Memory B cell (primary cell): ENCODE measurements around the gene GSPT1.
A peak's percentile ranks its signal among the peaks of the same experiment; 100 is the strongest.
"Not testable (repeated sequence)": the region's sequence is repeated elsewhere in the genome, so short reads cannot be mapped to it uniquely, and the experiment has no call there.

Source experiments
- ATAC-seq: fragments of 150-1000 bp; cut with Tn5 transposase; 2 replicates; pipeline ENCODE4 v1.10.0; 2021; ENCODE audit warnings: low read depth, mild to moderate bottlenecking, moderate library complexity
- DNase-seq, 2 donors: peaks; one replicate each; pipeline ENCODE4 v3.0.0; 2022; ENCODE audit warnings: low spot score in 2 of 2
- H3K27ac Mint-ChIP-seq: one replicate; pipeline ENCODE4 v1.8.0; 2022; ENCODE audit warnings: mild to moderate bottlenecking, moderate library complexity, mixed read lengths
- H3K27me3 Mint-ChIP-seq: one replicate; pipeline ENCODE4 v1.8.0; 2022; ENCODE audit warnings: mixed read lengths
- H3K36me3 Mint-ChIP-seq: one replicate; pipeline ENCODE4 v1.8.0; 2022; ENCODE audit warnings: mild to moderate bottlenecking, mixed read lengths
- H3K4me1 Mint-ChIP-seq: one replicate; pipeline ENCODE4 v1.8.0; 2022; ENCODE audit warnings: mixed read lengths
- H3K4me3 Mint-ChIP-seq: one replicate; pipeline ENCODE4 v1.8.0; 2022; ENCODE audit warnings: mild to moderate bottlenecking, moderate library complexity, mixed read lengths
- H3K9me3 Mint-ChIP-seq: one replicate; pipeline ENCODE4 v1.8.0; 2022; ENCODE audit warnings: mixed read lengths

GSPT1 gene

DNA sequence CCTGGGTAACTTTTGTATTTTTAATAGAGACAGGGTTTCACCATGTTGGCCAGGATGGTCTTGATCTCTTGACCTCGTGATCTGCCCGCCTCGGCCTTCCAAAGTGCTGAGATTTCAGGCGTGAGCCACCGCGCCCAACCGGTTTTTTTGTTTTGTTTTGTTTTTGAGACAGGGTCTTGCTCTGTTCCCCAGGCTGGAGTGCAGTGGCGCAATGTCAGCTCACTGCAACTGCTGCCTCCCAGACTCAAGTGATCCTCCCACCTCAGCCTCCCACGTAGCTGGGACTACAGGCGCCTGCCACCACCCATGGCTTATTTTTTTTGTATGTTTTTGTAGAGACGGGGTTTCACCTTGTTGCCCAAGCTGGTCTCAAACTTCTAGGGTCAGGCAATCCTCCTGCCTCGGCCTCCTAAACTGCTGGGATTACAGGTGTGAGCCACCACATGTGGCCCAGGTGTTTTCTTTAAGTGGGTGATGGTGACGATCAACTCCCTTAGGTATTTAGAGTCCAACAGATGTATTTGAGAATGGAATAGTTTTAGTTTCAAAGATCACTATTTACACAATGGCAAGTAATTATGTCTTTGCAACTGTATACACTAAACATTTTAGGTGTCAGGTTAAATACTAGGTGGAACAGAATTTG is 90.1 kb downstream of the GSPT1 start:
- not testable (repeated sequence) for H3K36me3 Mint-ChIP-seq, H3K27me3 Mint-ChIP-seq, H3K4me1 Mint-ChIP-seq, H3K9me3 Mint-ChIP-seq, ATAC-seq, DNase-seq, H3K27ac Mint-ChIP-seq, H3K4me3 Mint-ChIP-seq

DNA sequence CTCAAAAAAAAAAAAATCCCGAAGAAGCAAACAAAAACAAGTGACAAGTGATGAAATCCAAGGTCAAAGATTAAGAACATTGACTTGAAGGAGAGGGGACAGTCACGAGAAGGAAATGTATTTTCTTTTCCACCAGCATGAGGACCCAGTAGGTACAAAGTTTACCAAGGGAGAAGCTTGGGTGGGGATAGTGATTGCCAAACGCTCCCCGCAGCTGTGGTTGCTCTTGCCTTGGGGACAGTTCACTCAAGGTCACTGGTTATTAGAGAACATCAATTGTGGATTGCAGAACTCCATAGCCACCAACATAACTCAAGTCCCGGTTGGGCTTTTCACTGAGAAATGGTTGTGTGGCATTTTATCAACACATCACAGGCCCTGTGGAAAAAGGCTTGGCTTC is 91.4 kb downstream of the GSPT1 start:
- no peak for DNase-seq
- no peaks in the 10 kb centered on the region for H3K36me3 Mint-ChIP-seq
- H3K4me3 Mint-ChIP-seq = no peak overlapping the region
- no peak overlapping the region for H3K27ac Mint-ChIP-seq
- ATAC-seq = no peak
- no peaks in the 10 kb centered on the region for H3K9me3 Mint-ChIP-seq
- no peaks in the 10 kb centered on the region for H3K4me1 Mint-ChIP-seq
- no peaks in the 10 kb centered on the region for H3K27me3 Mint-ChIP-seq

DNA sequence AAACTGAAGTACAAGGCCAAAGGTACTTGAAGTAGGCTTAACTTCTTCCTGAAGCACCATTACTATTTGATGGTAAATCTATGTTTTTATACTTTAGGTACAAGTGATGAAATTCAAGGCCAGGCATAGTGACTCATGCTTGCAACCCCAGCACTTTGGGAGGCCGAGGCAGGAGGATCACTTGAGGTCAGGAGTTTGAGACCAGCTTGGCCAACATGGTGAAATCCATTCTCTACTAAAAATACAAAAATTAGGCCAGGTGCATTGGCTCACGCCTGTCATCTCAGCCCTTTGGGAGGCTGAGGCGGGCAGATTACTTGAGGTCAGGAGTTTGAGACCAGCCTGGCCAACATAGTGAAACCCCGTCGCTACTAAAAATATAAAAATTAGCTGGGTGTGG is 92.1 kb downstream of the GSPT1 start:
- not testable (repeated sequence) for H3K27me3 Mint-ChIP-seq, H3K9me3 Mint-ChIP-seq

DNA sequence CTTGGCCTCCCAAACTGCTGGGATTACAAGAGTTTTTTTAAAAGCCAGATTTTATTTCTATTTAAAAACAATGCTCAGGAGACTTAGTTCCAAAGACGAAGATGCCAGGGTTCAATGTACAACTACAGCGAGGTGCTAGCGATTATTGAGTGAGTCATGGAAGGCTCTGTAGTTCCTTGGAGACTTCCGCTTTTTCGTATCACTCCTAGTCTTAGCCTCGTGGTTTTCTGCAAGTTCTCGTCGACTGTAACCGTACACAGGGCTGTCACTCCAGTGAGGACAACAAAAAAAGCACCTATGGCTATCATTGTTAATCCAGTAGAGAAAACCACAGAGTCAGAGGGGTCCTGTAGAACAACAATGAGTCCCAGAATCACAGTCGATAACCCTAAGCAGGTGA is 96.0 kb downstream of the GSPT1 start:
- Mint-ChIP-seq H3K4me1 (no peaks in the 10 kb centered on the region), H3K9me3 (no peaks in the 10 kb centered on the region), H3K27me3 (no peaks in the 10 kb centered on the region), H3K27ac (no peak overlapping the region), H3K4me3 (no peak overlapping the region), H3K36me3 (no peaks in the 10 kb centered on the region)
- DNase-seq (no peak), ATAC-seq (peak; percentile 59)

More for the DNA sequence above, 92.1 kb downstream of the GSPT1 start:
- not testable (repeated sequence) for H3K4me1 Mint-ChIP-seq, ATAC-seq, DNase-seq, H3K4me3 Mint-ChIP-seq, H3K36me3 Mint-ChIP-seq, H3K27ac Mint-ChIP-seq

DNA sequence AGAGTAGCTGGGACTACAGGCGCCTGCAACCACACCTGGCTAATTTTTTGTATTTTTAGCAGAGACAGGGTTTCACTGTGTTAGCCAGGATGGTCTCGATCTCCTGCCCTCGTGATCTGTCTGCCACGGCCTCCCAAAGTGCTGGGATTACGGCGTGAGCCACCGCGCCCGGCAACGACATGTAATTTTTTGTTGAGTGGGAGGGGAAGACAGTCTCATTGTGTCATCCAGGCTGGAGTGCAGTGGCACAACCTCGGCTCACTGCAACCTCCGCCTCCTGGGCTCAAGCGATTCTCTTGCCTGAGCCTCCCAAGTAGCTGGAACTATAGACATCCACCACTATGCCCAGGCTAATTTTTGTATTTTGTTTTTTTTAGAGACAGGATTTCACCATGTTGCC is 96.8 kb downstream of the GSPT1 start:
- H3K9me3 Mint-ChIP-seq, H3K27me3 Mint-ChIP-seq, H3K4me1 Mint-ChIP-seq, H3K27ac Mint-ChIP-seq, ATAC-seq, H3K4me3 Mint-ChIP-seq, DNase-seq, H3K36me3 Mint-ChIP-seq: not testable (repeated sequence)
